Osteoblast (primary cell): Measurements from ENCODE around the gene UGT2B17. TPM values are rescaled to one million over a fixed set of nuclear protein-coding genes. Genes with fewer than 3 reads are reported as not detected.
A peak's percentile ranks its signal among the peaks of the same experiment; 100 is the strongest.
"Not testable (repeated sequence)": the region's sequence is repeated elsewhere in the genome, so short reads cannot be mapped to it uniquely, and the experiment has no call there.

Source experiments
- DNase-seq: peaks from one replicate; pipeline ENCODE4 v3.0.0; 2011; ENCODE audit warnings: low spot score, mixed read lengths; ENCODE audit not compliant: insufficient read length; ENCODE audit errors: missing footprints
- H2AFZ ChIP-seq: 2 replicates; pipeline ENCODE4 v1.6.0; 2011; ENCODE audit warnings: mild to moderate bottlenecking, low read length
- H3K27ac ChIP-seq: 2 replicates; pipeline ENCODE4 v1.5.1; 2011; ENCODE audit warnings: mild to moderate bottlenecking, low read depth, low read length, moderate library complexity
- H3K27me3 ChIP-seq: 2 replicates; pipeline ENCODE4 v1.6.0; 2012; ENCODE audit warnings: mild to moderate bottlenecking, control low read depth, inconsistent platforms, low read length, moderate library complexity; ENCODE audit not compliant: insufficient read depth
- H3K36me3 ChIP-seq: 2 replicates; pipeline ENCODE4 v1.5.1; 2011; ENCODE audit warnings: mild to moderate bottlenecking, low read length, control low read depth, moderate library complexity; ENCODE audit not compliant: insufficient read depth
- H3K4me1 ChIP-seq: 2 replicates; pipeline ENCODE4 v1.5.1; 2011; ENCODE audit warnings: mild to moderate bottlenecking, low read length, control low read depth, moderate library complexity; ENCODE audit not compliant: insufficient read depth
- H3K4me2 ChIP-seq: 2 replicates; pipeline ENCODE4 v1.6.0; 2011; ENCODE audit warnings: mild to moderate bottlenecking, low read length; ENCODE audit not compliant: insufficient read depth
- H3K4me3 ChIP-seq: fragments of 200-600 bp; sonication (generic); 3 replicates; pipeline ENCODE4 v1.5.1; 2012; ENCODE audit warnings: mild to moderate bottlenecking, low read length, inconsistent platforms; ENCODE audit not compliant: insufficient read depth
- H3K79me2 ChIP-seq: 2 replicates; pipeline ENCODE4 v1.6.0; 2012; ENCODE audit warnings: mild to moderate bottlenecking, low read length, control low read depth, inconsistent platforms; ENCODE audit not compliant: insufficient read depth
- H3K9me3 ChIP-seq: 2 replicates; pipeline ENCODE4 v1.5.1; 2011; ENCODE audit warnings: low read depth, low read length, control low read depth
- H4K20me1 ChIP-seq: 2 replicates; pipeline ENCODE4 v1.6.0; 2012; ENCODE audit warnings: mild to moderate bottlenecking, low read length, control low read depth; ENCODE audit not compliant: insufficient read depth
- CTCF ChIP-seq: IDR thresholded peaks from 2 replicates; pipeline ENCODE4 v1.5.1; 2011; ENCODE audit warnings: mild to moderate bottlenecking, low read depth, low read length, moderate library complexity; ENCODE audit errors: extremely low read depth
- total RNA-seq: library from RNA; depleted of rRNA; stranded (reverse); fragments of >200 nt; gene quantifications from 2 replicates; pipeline ENCODE4 v1.2.3, GENCODE V29; 2012

The UGT2B17 gene
- total RNA-seq, 1 donor, result not detected

GRCh38 chr4:68589790-68590189 is 13.7 kb upstream of the UGT2B17 start:
- Histone ChIP-seq H3K4me1 (no peaks in the 10 kb centered on the region), H3K4me3 (no peak overlapping the region), H3K79me2 (no peaks in the 10 kb centered on the region), H2AFZ (no peak overlapping the region), H3K9me3 (no peaks in the 10 kb centered on the region), H4K20me1 (no peaks in the 10 kb centered on the region), H3K4me2 (no peak overlapping the region), H3K36me3 (no peaks in the 10 kb centered on the region), H3K27me3 (no peaks in the 10 kb centered on the region), H3K27ac (no peak overlapping the region)
- TF ChIP-seq CTCF, result no peak
- DNase-seq, result no peak

GRCh38 chr4:68582339-68582717 is 6.2 kb upstream of the UGT2B17 start:
- no peak for DNase-seq
- Histone ChIP-seq H3K4me3 (no peak overlapping the region), H3K27me3 (no peaks in the 10 kb centered on the region), H3K79me2 (no peaks in the 10 kb centered on the region), H4K20me1 (no peaks in the 10 kb centered on the region), H3K27ac (no peak overlapping the region), H2AFZ (no peak overlapping the region), H3K9me3 (no peaks in the 10 kb centered on the region), H3K4me1 (no peaks in the 10 kb centered on the region), H3K36me3 (no peaks in the 10 kb centered on the region), H3K4me2 (no peak overlapping the region)
- no peak for TF ChIP-seq CTCF

GRCh38 chr4:68581383-68582338 is 5.5 kb upstream of the UGT2B17 start:
- Histone ChIP-seq H3K4me1 (no peaks in the 10 kb centered on the region), H3K79me2 (no peaks in the 10 kb centered on the region), H3K36me3 (no peaks in the 10 kb centered on the region), H3K4me2 (no peak overlapping the region), H3K4me3 (no peak overlapping the region), H3K9me3 (no peaks in the 10 kb centered on the region), H4K20me1 (no peaks in the 10 kb centered on the region), H2AFZ (no peak overlapping the region), H3K27ac (no peak overlapping the region), H3K27me3 (no peaks in the 10 kb centered on the region)
- no peak for TF ChIP-seq CTCF
- peak; percentile 37 for DNase-seq

GRCh38 chr4:68577590-68577989 is 1.5 kb upstream of the UGT2B17 start:
- H3K4me3 ChIP-seq, result no peak overlapping the region

GRCh38 chr4:68575636-68576035 is 486 bp downstream of the UGT2B17 start:
- not testable (repeated sequence) for H3K4me3 ChIP-seq, H4K20me1 ChIP-seq, H3K36me3 ChIP-seq

More at GRCh38 chr4:68577590-68577989, 1.5 kb upstream of the UGT2B17 start:
- H4K20me1 ChIP-seq, result no peaks in the 10 kb centered on the region
- no peaks in the 10 kb centered on the region for H3K9me3 ChIP-seq
- H3K79me2 ChIP-seq, result no peaks in the 10 kb centered on the region
- no peak overlapping the region for H2AFZ ChIP-seq
- no peak for TF ChIP-seq CTCF
- no peak overlapping the region for H3K27ac ChIP-seq
- no peaks in the 10 kb centered on the region for H3K27me3 ChIP-seq
- H3K4me1 ChIP-seq, result no peaks in the 10 kb centered on the region
- DNase-seq, result no peak
- H3K36me3 ChIP-seq, result no peaks in the 10 kb centered on the region
- H3K4me2 ChIP-seq, result no peak overlapping the region

More at GRCh38 chr4:68575636-68576035, 486 bp downstream of the UGT2B17 start:
- not testable (repeated sequence) for H3K79me2 ChIP-seq, H3K27me3 ChIP-seq, DNase-seq, H3K27ac ChIP-seq, H3K4me2 ChIP-seq, H2AFZ ChIP-seq, H3K4me1 ChIP-seq, H3K9me3 ChIP-seq
